Stimulated activated CD4-positive, alpha-beta T cell treated with anti-CD3 and anti-CD28 coated beads, TNF-alpha, amount 100 ng/mL, for 4 hours (primary cell): ENCODE measurements around the gene FMO1.
"Not testable (repeated sequence)": the region's sequence is repeated elsewhere in the genome, so short reads cannot be mapped to it uniquely, and the experiment has no call there.

ENCODE experiments used
- DNase-seq, 3 experiments: peaks; one replicate each; pipeline ENCODE4 v3.0.0-alpha.2; 2020; ENCODE audit warnings: low read depth in 3 of 3

Gene FMO1

DNA sequence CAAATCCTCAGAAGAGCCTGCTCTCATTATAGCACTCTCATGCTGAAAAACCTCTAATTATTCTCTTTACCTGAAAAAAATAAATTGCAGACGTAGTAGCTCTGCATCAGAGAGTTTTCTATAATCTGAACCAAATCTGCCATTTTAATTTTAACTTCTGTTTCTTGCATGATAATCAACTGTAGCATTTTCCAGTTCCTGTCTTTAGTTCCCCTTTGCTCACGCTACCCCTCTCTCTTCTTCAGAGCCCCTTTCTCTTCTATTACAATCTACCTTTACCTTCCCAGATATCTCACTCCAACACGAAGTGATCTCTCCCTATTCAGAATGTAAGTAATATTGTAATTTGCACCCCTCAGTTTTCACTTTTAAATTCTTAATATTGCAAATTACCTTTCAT, 31.4 kb downstream of the FMO1 start:
- no peak for DNase-seq

DNA sequence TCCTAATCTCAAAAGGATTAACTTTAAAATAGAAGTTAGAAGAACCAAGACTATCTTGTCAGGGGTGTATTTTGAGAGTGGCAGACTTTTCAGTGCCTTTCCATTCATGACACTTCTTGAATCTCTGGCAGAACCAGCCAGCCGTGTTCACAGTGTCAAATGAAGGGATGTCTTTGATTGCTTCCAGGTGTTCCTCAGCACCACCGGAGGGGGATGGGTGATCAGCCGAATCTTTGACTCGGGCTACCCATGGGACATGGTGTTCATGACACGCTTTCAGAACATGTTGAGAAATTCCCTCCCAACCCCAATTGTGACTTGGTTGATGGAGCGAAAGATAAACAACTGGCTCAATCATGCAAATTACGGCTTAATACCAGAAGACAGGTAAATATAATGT, 32.3 kb downstream of the FMO1 start:
- DNase-seq = no peak

DNA sequence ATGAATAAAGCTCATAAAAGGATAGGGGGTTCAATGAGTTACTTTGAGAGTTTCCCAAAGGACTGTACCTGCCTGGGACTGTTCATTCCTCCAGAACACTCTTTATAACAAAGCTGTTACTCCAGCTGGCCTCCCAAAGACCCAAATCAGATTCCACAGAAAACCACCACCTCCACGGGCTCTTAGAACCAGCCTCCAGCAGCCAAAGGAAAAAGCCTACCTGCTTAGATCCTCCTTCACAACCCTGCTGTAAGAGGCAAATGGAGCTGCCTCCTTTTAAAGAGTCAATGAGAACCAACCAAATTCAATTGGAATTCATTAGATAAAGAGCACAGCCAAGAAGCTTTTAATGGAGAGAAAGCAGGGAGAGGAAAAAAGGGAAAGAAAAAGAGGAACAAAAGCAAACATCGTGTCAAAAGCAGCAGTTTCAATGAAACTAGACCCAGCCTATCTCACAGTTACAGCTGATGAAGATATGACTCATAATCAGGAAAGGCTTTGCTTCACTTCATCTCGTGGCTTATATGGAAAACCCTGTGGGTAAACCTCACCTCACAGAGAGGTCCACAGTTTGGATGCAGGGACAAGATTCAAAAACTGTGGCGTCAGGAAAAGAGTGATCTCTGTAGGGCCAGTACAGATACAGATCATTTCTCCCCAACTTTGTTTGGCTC, 37.9 kb downstream of the FMO1 start:
- DNase-seq = no peak

DNA sequence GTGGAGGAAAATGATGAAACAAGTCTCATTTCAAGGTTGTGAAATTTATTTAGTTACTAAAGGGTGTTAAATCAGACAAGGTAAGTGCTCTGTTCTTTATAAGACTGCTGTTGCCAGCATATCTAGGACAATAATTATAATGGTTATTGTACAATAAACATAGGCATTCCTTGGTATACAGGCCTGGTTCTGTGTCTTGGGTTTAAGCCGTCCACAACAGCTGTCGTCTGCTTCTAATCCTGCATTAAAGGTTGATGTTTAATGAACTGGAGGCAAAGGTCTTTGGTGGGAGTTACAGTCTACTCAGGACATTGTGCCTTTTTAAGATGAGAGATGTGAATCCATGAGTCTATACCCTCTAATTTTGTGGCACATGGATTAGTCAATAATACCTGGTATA, 42.3 kb downstream of the FMO1 start:
- no peak for DNase-seq

DNA sequence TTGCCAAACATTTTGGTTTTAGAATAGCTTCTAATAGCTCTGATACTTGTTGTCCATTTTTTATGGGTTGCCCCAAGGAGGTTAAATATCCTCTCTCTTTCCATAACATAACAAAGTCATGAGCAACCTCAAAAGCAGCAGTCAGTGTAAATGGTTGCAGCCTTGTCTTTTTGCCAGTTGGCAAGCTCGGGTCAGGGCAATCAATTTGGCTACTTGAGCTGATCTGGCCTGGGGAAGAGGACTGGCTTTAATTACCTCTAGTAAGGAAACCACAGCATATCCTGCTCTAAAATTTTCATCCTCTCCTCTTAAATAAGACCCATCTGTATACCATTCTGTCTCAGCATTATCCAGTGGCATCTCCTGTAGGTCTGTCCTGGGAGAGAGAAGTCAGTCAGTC, 44.5 kb downstream of the FMO1 start:
- DNase-seq = no peak

DNA sequence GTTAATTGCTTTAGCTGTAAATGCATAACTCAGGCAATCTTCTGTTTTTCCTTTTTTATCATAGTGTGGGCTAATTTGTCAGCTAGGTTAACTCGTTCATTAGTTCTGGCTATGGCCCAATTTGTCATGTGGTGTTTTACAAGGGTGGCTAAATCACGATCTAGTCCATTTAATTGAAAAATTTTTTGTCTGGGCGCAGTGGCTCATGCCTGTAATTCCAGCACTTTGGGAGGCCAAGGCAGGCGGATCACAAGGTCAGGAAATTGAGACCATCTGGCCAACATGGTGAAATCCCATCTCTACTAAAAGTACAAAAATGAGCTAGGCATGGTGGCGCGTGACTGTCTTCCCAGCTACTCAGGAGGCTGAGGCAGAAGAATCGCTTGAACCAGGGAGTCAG, 47.1 kb downstream of the FMO1 start:
- not testable (repeated sequence) for DNase-seq

DNA sequence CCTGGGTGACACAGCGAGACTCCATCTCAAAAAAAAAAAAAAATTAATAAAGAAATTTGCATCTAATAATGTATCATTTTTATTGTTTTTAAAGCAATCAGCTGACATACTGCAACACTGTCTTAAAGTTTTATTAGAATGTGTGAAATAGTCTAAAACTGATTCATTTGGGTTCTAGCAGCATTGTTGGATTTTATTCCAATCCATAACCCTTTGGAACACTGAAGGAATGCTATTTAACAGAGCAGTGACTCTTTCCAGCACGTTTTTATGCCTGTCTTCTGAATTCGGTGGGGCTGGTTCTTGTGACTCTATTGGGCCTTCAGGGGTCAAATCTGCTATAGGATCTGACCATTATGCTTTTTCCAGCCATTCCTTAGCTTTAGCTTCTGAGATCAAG, 47.5 kb downstream of the FMO1 start:
- no peak for DNase-seq

DNA sequence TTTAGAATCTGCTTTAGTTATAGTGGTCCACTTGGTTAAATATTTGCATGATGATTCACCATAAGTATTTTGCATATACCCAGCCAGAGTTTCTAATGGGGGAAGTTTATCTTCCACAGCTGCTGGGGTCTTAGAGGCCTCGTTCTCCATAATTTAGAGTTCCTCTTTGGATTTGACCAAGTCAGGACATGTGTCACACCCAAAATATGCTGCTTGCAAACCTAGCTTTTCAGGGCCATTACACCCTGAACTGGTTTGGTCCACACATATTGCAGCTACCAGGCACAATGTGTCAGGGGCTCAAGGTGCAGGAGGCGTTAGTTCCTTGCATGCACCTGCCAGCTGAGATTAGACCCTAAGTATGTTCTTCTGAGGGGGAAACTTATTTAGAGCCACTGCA, 48.6 kb downstream of the FMO1 start:
- no peak for DNase-seq

DNA sequence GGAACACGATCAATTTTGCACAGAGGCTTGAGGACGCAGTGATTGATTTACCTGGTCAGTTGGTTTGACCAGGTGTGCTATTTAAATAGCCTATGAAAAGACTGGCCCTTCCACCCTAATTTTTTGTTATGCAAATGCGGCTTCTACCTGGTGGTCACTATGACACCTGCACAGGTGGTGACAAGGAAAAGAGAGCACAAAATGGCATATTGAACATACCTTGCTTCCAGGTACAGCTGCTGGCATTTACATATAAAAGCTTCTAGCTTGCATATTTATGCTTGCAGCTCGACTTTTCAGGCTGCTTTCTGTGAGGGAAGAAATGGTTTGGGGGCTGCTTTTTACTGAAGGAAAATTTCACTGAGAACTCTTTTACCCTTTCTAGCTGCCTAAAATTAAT, 50.4 kb downstream of the FMO1 start:
- no peak for DNase-seq

DNA sequence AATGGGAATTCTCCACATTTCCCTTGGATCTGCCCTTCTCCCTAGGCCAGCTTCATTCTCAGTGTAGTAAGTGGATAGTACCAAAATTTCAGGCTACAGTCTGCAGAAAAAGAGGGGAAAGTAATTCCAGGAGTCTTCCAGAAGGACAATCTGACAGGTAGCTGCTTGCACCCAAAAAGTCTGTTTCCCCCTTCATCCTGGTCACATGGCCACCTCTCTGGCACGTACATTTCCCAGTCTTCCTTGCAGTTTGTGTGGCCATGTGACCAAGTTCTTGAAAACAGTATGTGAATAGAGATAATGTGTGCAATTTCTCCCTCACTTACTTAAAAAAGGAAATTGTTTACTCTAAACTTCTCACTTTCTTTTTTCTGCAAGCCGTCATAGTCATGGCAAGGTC, 51.0 kb downstream of the FMO1 start:
- DNase-seq = no peak

DNA sequence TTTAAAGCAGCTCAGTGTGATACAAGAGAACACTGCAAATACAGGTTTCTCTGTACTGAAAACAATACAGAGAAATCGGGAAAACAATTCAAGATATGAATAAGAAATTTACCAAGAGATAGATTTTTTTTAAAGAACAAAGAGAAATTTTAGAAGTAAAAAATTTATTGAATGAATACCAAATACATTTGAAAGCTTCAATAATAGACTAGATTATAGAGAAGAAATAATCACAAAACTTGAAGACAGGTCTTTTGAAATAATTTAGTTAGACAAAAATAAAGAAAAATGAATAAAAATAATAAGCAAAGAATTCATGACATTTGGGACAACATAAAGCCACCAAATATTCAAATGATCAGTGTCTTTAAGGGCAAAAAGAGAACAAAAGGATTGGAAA, 52.1 kb downstream of the FMO1 start:
- DNase-seq = no peak

DNA sequence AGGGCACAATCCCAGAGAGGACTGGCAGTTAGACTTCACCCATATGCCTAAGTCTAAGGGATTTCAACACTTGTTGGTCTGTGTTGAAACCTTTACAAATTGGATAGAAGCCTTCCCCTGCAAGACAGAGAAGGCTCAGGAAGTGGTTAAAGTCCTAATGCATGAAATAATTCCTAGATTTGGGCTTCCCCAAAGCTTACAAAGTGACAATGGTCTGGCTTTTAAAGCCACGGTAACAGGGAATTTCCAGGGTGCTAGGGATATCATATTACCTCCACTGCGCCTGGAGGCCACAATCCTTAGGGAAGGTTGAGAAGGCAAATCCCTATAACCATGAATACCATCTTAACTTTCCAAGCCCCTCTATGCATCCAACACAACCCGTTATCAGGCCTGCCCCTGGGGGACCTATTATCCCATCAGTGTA, 62.4 kb downstream of the FMO1 start:
- no peak for DNase-seq

DNA sequence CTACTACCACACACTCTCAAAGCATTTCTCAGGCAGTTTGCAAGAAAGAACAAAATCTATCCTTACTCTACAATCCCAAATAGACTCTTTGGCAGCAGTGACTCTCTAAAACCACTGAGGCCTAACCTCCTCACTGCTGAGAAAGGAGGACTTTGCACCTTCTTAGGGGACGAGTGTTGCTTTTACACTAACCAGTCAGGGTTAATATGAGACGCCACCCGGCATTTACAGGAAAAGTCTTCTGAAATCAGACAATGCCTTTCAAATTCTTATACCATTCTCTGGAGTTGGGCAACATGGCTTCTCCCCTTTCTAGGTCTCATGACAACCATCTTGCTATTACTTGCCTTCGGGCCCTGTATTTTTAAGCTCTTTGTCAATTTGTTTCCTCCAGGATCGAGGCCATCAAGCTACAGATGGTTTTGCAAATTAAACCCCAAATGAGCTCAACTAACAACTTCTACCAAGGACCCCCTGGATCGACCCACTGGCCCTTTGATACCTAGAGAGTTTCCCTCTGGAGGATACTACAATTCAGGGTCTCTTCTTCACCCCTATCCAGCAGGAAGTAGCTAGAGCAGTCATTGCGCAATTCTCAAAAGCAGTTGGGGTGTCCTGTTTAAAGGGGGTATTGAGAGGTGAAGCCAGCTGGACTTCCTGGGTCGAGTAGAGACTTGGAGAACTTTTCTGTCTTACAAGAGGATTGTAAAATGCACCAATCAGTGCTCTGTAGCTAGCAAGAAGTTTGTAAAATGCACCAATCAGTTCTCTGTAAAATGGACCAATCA, 63.7 kb downstream of the FMO1 start:
- no peak for DNase-seq

DNA sequence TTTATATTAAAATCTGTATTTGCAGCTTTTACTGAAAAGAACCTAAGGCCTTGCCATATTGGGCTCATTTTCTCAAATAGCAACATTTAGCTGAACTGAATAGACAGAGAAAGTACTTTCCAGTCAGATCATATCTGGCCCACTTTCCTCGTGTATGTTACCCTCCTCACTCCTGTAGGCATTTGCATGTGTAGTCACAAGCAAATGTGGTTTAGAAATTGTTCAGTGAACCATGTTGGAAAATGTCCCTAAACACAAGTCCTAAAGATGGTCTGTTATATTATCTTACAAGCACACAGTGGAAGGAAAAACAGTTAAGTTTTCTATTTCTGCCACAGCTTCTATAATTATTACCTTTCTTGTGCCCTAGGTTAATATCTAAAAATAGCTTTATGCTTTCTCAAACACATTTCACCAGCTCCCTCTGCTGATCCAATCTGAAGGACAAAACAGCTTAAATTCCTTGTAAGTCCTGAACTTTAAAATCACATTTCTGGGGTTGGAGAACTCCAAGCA, 65.1 kb downstream of the FMO1 start:
- no peak for DNase-seq

DNA sequence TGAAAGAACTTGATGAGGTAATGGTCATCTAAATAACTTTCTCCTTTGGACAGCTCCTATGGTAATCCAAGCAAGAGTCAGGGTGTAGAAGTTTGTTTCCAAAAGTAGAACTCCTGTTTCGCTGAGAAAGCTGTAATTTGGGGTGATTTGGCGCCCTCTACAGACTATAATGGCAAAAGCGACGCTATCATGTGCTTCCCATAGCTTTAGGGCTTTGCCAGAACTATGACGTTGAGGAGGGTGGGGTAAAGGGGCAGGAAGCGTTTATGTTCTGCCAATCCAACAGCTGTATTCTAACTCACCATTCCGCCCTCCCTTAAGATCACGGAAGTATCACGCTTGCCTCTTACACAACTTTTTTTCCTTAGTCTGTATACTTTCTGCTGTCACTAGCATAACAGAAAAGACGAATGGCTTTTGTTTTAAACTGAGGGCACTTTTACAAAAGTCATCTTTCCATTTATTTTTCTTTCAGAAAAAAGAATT, 65.6 kb downstream of the FMO1 start, which contains the start of gene FMO4:
TSS of gene FMO4 (plus strand) at position 349 of the 486 bp plus-strand sequence. CDS start 5,643 bp downstream, outside the sequence.
- peak; percentile 17 to 67 (median 64) for DNase-seq

DNA sequence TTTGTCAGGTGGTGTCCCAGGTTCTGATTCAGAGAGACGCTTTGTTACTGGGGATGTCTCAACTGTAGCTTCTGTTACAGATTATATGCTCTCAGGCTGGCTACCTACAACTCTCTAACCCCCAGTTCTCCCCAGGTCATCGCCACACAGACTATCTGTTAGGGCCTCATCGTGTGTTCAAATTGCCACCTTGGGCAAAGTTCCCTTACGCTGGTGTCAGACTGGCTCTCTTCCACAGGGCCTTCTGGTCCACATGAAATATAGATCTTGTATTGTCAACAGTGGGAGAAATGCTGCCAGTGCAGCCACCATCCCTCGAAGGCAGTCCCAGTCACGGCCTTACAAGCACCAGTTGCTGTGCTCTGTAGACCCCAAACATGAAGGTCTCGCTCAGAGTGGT, 81.0 kb downstream of the FMO1 start:
- DNase-seq = no peak

DNA sequence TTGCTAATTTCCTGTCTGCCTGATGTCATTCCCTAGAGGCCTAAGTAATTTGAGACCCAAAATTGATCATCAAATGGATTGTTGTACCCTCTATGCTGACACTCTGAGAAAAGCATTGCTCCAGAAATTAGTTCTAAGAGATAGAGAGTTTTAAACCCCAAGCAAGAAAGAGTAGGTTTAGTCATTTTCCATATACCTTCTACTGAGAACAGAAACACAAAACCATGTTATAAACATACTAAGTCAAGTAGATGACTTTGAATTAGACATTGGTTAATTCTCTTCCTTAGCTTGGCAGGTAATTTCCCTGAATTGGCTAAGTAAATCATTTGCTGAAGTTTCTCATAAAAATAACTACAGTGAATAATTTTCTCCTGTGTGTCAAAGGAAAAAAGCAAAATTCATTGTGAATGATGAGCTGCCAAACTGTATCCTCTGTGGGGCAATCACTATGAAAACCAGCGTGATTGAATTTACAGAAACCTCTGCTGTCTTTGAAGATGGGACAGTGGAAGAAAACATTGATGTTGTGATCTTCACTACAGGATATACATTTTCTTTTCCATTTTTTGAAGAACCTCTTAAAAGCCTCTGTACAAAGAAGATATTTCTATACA, 85.8 kb downstream of the FMO1 start:
- DNase-seq = no peak
